Endometrial microvascular endothelial cells (primary cell): ENCODE measurements around the gene ARSB. TPM values are rescaled to one million over a fixed set of nuclear protein-coding genes. Genes with fewer than 3 reads are reported as not detected.
"Not testable (repeated sequence)": the region's sequence is repeated elsewhere in the genome, so short reads cannot be mapped to it uniquely, and the experiment has no call there.

Source experiments
- in situ Hi-C: cut with HindIII; loops from 2 replicates; pipeline ENCODE4 v1.10.0; 2017; ENCODE audit warnings: low sequenced_read_pairs, low pct_unique_long_range_greater_than_20kb; ENCODE audit errors: inconsistent ontology term
- total RNA-seq: library from RNA; depleted of rRNA; stranded (reverse); fragments of >200 nt; gene quantifications from one replicate; pipeline ENCODE4 v1.2.3, GENCODE V29; 2015; ENCODE audit errors: inconsistent ontology term

The ARSB gene
- total RNA-seq, 1 donor from 2014 or later, result 20.3 TPM

- in situ Hi-C loops, result no loop called here
These were observed 208.5 kb downstream of the ARSB start for GRCh38 chr5:78776637-78777036.

GRCh38 chr5:78773655-78774054 is 211.5 kb downstream of the ARSB start:
- in situ Hi-C loops, result no loop called here

GRCh38 chr5:78771260-78772205 is 213.6 kb downstream of the ARSB start:
- in situ Hi-C loops, result no loop called here

GRCh38 chr5:78768781-78769380 is 216.2 kb downstream of the ARSB start:
- in situ Hi-C loops, result no loop called here

- in situ Hi-C loops, result no loop called here
These were observed 218.7 kb downstream of the ARSB start for GRCh38 chr5:78766412-78766762.

- in situ Hi-C loops, result no loop called here
These were observed 219.2 kb downstream of the ARSB start for GRCh38 chr5:78765756-78766411.

GRCh38 chr5:78765116-78765515 is 220.0 kb downstream of the ARSB start:
- in situ Hi-C loops, result no loop called here

GRCh38 chr5:78763659-78764189 is 221.4 kb downstream of the ARSB start:
- in situ Hi-C loops, result no loop called here

GRCh38 chr5:78762743-78763142 is 222.4 kb downstream of the ARSB start:
- in situ Hi-C loops, result not testable (repeated sequence)

- in situ Hi-C loops, result no loop called here
These were observed 223.3 kb downstream of the ARSB start for GRCh38 chr5:78761840-78762239.

- in situ Hi-C loops, result no loop called here
These were observed 224.3 kb downstream of the ARSB start for GRCh38 chr5:78760770-78761169.

GRCh38 chr5:78760366-78760765 is 224.7 kb downstream of the ARSB start:
- in situ Hi-C loops, result no loop called here

GRCh38 chr5:78758169-78758839 is 226.8 kb downstream of the ARSB start:
- in situ Hi-C loops, result no loop called here

GRCh38 chr5:78757269-78758053 is 227.6 kb downstream of the ARSB start:
- in situ Hi-C loops, result no loop called here

GRCh38 chr5:78756858-78757257 is 228.3 kb downstream of the ARSB start:
- in situ Hi-C loops, result no loop called here

GRCh38 chr5:78755822-78756429 is 229.2 kb downstream of the ARSB start:
- in situ Hi-C loops, result no loop called here

- in situ Hi-C loops, result no loop called here
These were observed 230.5 kb downstream of the ARSB start for GRCh38 chr5:78754655-78755054.

GRCh38 chr5:78753093-78753531 is 232.0 kb downstream of the ARSB start:
- in situ Hi-C loops, result no loop called here
